ENCODE data around the gene FNDC1.

- no peak for TF ChIP-seq EZH2phosphoT487 (IDR thresholded peaks at IDR 0.05; ENCODE audit: borderline replicate concordance, low read length)
- no peak for TF ChIP-seq CTCF (IDR thresholded peaks at IDR 0.05; ENCODE audit: low read depth, low read length, poor library complexity, severe bottlenecking)
Measured at GRCh38 chr6:159128978-159129377, 40.2 kb upstream of the FNDC1 start.
